BLaER1 (cell line): ENCODE data around the gene B2M.
"Not testable (repeated sequence)": the region's sequence is repeated elsewhere in the genome, so short reads cannot be mapped to it uniquely, and the experiment has no call there.

Source experiments
- H3K27ac ChIP-seq: shearing (Covaris generic); formaldehyde crosslinking; 2 replicates; pipeline ENCODE4 v1.8.1; 2022
- H3K27me3 ChIP-seq: shearing (Covaris generic); formaldehyde crosslinking; 2 replicates; pipeline ENCODE4 v1.8.1; 2022
- H3K36me3 ChIP-seq: shearing (Covaris generic); formaldehyde crosslinking; 2 replicates; pipeline ENCODE4 v1.8.1; 2022
- H3K4me1 ChIP-seq: shearing (Covaris generic); formaldehyde crosslinking; 2 replicates; pipeline ENCODE4 v1.8.1; 2022
- H3K4me2 ChIP-seq: shearing (Covaris generic); formaldehyde crosslinking; 2 replicates; pipeline ENCODE4 v1.8.1; 2022
- H3K4me3 ChIP-seq: shearing (Covaris generic); formaldehyde crosslinking; 2 replicates; pipeline ENCODE4 v1.8.1; 2022
- H3K9ac ChIP-seq: shearing (Covaris generic); formaldehyde crosslinking; 2 replicates; pipeline ENCODE4 v1.8.1; 2022
- H3K9me3 ChIP-seq: shearing (Covaris generic); formaldehyde crosslinking; 2 replicates; pipeline ENCODE4 v1.8.1; 2022
- H4K20me1 ChIP-seq: shearing (Covaris generic); formaldehyde crosslinking; 2 replicates; pipeline ENCODE4 v1.8.1; 2022
- Cebpa-rat ChIP-seq: shearing (Covaris generic); IDR thresholded peaks from 2 replicates; pipeline ENCODE4 v1.8.1; 2022

B2M gene

DNA sequence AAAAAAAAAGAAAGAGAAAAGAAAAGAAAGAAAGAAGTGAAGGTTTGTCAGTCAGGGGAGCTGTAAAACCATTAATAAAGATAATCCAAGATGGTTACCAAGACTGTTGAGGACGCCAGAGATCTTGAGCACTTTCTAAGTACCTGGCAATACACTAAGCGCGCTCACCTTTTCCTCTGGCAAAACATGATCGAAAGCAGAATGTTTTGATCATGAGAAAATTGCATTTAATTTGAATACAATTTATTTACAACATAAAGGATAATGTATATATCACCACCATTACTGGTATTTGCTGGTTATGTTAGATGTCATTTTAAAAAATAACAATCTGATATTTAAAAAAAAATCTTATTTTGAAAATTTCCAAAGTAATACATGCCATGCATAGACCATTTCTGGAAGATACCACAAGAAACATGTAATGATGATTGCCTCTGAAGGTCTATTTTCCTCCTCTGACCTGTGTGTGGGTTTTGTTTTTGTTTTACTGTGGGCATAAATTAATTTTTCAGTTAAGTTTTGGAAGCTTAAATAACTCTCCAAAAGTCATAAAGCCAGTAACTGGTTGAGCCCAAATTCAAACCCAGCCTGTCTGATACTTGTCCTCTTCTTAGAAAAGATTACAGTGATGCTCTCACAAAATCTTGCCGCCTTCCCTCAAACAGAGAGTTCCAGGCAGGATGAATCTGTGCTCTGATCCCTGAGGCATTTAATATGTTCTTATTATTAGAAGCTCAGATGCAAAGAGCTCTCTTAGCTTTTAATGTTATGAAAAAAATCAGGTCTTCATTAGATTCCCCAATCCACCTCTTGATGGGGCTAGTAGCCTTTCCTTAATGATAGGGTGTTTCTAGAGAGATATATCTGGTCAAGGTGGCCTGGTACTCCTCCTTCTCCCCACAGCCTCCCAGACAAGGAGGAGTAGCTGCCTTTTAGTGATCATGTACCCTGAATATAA is 2.0 kb downstream of the B2M start:
- Histone ChIP-seq H3K27ac (peak overlapping the region; percentile 98), H3K4me3 (peak overlapping the region; percentile 97), H3K4me2 (peak overlapping the region; percentile 89), H3K9me3 (no peaks in the 10 kb centered on the region), H4K20me1 (peaks cover 69% of the 10 kb centered on the region), H3K4me1 (peaks cover 51% of the 10 kb centered on the region), H3K9ac (peak overlapping the region; percentile 99), H3K27me3 (no peaks in the 10 kb centered on the region), H3K36me3 (peaks cover 47% of the 10 kb centered on the region)
- TF ChIP-seq Cebpa-rat, result no peak

GRCh38 chr15:44715142-44715796 is 4.0 kb downstream of the B2M start:
- H4K20me1 ChIP-seq, result peaks cover 80% of the 10 kb centered on the region
- no peak for TF ChIP-seq Cebpa-rat
- no peaks in the 10 kb centered on the region for H3K9me3 ChIP-seq
- H3K27ac ChIP-seq, result no peak overlapping the region
- peaks cover 50% of the 10 kb centered on the region for H3K4me1 ChIP-seq
- H3K4me3 ChIP-seq, result no peak overlapping the region
- no peak overlapping the region for H3K9ac ChIP-seq
- peaks cover 59% of the 10 kb centered on the region for H3K36me3 ChIP-seq
- H3K27me3 ChIP-seq, result no peaks in the 10 kb centered on the region
- peak overlapping the region; percentile 89 for H3K4me2 ChIP-seq

GRCh38 chr15:44715797-44716334 is 4.5 kb downstream of the B2M start:
- H3K4me2 ChIP-seq, result no peak overlapping the region
- H4K20me1 ChIP-seq, result peaks cover 80% of the 10 kb centered on the region
- no peak overlapping the region for H3K27ac ChIP-seq
- H3K4me3 ChIP-seq, result no peak overlapping the region
- no peaks in the 10 kb centered on the region for H3K9me3 ChIP-seq
- H3K4me1 ChIP-seq, result peaks cover 48% of the 10 kb centered on the region
- no peaks in the 10 kb centered on the region for H3K27me3 ChIP-seq
- no peak for TF ChIP-seq Cebpa-rat
- H3K36me3 ChIP-seq, result peaks cover 59% of the 10 kb centered on the region
- no peak overlapping the region for H3K9ac ChIP-seq

DNA sequence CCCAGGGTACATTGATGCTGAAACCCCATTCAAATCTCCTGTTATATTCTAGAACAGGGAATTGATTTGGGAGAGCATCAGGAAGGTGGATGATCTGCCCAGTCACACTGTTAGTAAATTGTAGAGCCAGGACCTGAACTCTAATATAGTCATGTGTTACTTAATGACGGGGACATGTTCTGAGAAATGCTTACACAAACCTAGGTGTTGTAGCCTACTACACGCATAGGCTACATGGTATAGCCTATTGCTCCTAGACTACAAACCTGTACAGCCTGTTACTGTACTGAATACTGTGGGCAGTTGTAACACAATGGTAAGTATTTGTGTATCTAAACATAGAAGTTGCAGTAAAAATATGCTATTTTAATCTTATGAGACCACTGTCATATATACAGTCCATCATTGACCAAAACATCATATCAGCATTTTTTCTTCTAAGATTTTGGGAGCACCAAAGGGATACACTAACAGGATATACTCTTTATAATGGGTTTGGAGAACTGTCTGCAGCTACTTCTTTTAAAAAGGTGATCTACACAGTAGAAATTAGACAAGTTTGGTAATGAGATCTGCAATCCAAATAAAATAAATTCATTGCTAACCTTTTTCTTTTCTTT is 5.8 kb downstream of the B2M start:
- H3K27me3 ChIP-seq, result no peaks in the 10 kb centered on the region
- H4K20me1 ChIP-seq, result peaks cover 73% of the 10 kb centered on the region
- peaks cover 48% of the 10 kb centered on the region for H3K4me1 ChIP-seq
- H3K9ac ChIP-seq, result no peak overlapping the region
- no peak overlapping the region for H3K27ac ChIP-seq
- H3K36me3 ChIP-seq, result peaks cover 59% of the 10 kb centered on the region
- no peaks in the 10 kb centered on the region for H3K9me3 ChIP-seq
- TF ChIP-seq Cebpa-rat, result no peak
- H3K4me3 ChIP-seq, result no peak overlapping the region
- H3K4me2 ChIP-seq, result no peak overlapping the region

DNA sequence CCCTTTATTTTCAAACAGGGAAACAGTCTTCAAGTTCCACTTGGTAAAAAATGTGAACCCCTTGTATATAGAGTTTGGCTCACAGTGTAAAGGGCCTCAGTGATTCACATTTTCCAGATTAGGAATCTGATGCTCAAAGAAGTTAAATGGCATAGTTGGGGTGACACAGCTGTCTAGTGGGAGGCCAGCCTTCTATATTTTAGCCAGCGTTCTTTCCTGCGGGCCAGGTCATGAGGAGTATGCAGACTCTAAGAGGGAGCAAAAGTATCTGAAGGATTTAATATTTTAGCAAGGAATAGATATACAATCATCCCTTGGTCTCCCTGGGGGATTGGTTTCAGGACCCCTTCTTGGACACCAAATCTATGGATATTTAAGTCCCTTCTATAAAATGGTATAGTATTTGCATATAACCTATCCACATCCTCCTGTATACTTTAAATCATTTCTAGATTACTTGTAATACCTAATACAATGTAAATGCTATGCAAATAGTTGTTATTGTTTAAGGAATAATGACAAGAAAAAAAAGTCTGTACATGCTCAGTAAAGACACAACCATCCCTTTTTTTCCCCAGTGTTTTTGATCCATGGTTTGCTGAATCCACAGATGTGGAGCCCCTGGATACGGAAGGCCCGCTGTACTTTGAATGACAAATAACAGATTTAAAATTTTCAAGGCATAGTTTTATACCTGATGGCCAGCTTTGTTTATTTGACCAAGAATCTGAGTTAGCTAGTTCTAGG is 7.0 kb downstream of the B2M start:
- Histone ChIP-seq H3K4me2 (no peak overlapping the region), H3K4me1 (peaks cover 48% of the 10 kb centered on the region), H3K4me3 (no peak overlapping the region), H3K36me3 (peaks cover 59% of the 10 kb centered on the region), H3K27ac (no peak overlapping the region), H3K27me3 (no peaks in the 10 kb centered on the region), H3K9ac (no peak overlapping the region), H3K9me3 (no peaks in the 10 kb centered on the region), H4K20me1 (peaks cover 60% of the 10 kb centered on the region)
- no peak for TF ChIP-seq Cebpa-rat

- no peak for TF ChIP-seq Cebpa-rat
- peaks cover 55% of the 10 kb centered on the region for H4K20me1 ChIP-seq
- H3K4me3 ChIP-seq, result no peak overlapping the region
- H3K27me3 ChIP-seq, result no peaks in the 10 kb centered on the region
- no peak overlapping the region for H3K4me2 ChIP-seq
- H3K27ac ChIP-seq, result no peak overlapping the region
- peaks cover 56% of the 10 kb centered on the region for H3K36me3 ChIP-seq
- no peaks in the 10 kb centered on the region for H3K9me3 ChIP-seq
- H3K9ac ChIP-seq, result no peak overlapping the region
- H3K4me1 ChIP-seq, result peaks cover 48% of the 10 kb centered on the region
Measured at GRCh38 chr15:44718927-44719292, 7.6 kb downstream of the B2M start.

- no peak for TF ChIP-seq Cebpa-rat
Measured at GRCh38 chr15:44719293-44719999, 8.1 kb downstream of the B2M start.

GRCh38 chr15:44720000-44720435 is 8.7 kb downstream of the B2M start:
- peaks cover 44% of the 10 kb centered on the region for H4K20me1 ChIP-seq
- not testable (repeated sequence) for H3K27me3 ChIP-seq, H3K9me3 ChIP-seq, H3K9ac ChIP-seq, H3K4me3 ChIP-seq, H3K4me2 ChIP-seq
- peaks cover 48% of the 10 kb centered on the region for H3K4me1 ChIP-seq
- H3K27ac ChIP-seq, result 0 out of 2 replicates have a peak overlapping the region, but pooled peaks have one; percentile 11
- peaks cover 45% of the 10 kb centered on the region for H3K36me3 ChIP-seq

More at GRCh38 chr15:44719293-44719999, 8.1 kb downstream of the B2M start:
- no peak overlapping the region for H3K4me3 ChIP-seq
- H3K4me1 ChIP-seq, result peaks cover 48% of the 10 kb centered on the region
- 0 out of 2 replicates have a peak overlapping the region, but pooled peaks have one; percentile 11 for H3K27ac ChIP-seq
- H3K9ac ChIP-seq, result no peak overlapping the region
- H3K27me3 ChIP-seq, result no peaks in the 10 kb centered on the region
- peaks cover 51% of the 10 kb centered on the region for H3K36me3 ChIP-seq
- no peak overlapping the region for H3K4me2 ChIP-seq
- H4K20me1 ChIP-seq, result peaks cover 50% of the 10 kb centered on the region
- H3K9me3 ChIP-seq, result no peaks in the 10 kb centered on the region
